HepG2 (cell line): ENCODE results near the gene SVOP. TPM values are rescaled to one million over a fixed set of nuclear protein-coding genes. Genes with fewer than 3 reads are reported as not detected.
A peak's percentile ranks its signal among the peaks of the same experiment; 100 is the strongest.

Source experiments
- AGO1 ChIP-seq: fragments of 200-400 bp; formaldehyde crosslinking; IDR thresholded peaks from 2 replicates; pipeline ENCODE4 v1.6.1; 2017; ENCODE audit warnings: mild to moderate bottlenecking, low read depth, low read length, moderate library complexity; ENCODE audit not compliant: poor library complexity, severe bottlenecking
- ATF1 ChIP-seq: IDR thresholded peaks from 2 replicates; pipeline ENCODE4 v1.6.1; 2016; ENCODE audit warnings: mild to moderate bottlenecking, control low read depth
- ELF1 ChIP-seq: sonication (generic); formaldehyde crosslinking; IDR thresholded peaks from 2 replicates; pipeline ENCODE4 v1.4.0; 2020; ENCODE audit warnings: missing genetic modification reagents
- ETV6 ChIP-seq: sonication (generic); formaldehyde crosslinking; conservative IDR thresholded peaks from 2 replicates; pipeline ENCODE4 v1.4.0; 2020; ENCODE audit warnings: missing genetic modification reagents
- GLI4 ChIP-seq: sonication (generic); formaldehyde crosslinking; IDR thresholded peaks from 2 replicates; pipeline ENCODE4 v1.5.1; 2020; ENCODE audit warnings: missing genetic modification reagents, mild to moderate bottlenecking, moderate library complexity, borderline replicate concordance
- JDP2 ChIP-seq: sonication (generic); formaldehyde crosslinking; IDR thresholded peaks from 2 replicates; pipeline ENCODE4 v1.8.1; 2022; ENCODE audit warnings: missing genetic modification reagents, borderline replicate concordance
- KMT2A ChIP-seq: sonication (generic); formaldehyde crosslinking; IDR thresholded peaks from 2 replicates; pipeline ENCODE4 v1.4.0; 2020; ENCODE audit warnings: missing genetic modification reagents
- MXI1 ChIP-seq: IDR thresholded peaks from 3 replicates; pipeline ENCODE4 v1.6.1; 2012; ENCODE audit warnings: low read depth, low read length, inconsistent platforms, borderline replicate concordance
- RBM39 ChIP-seq: fragments of 200-400 bp; formaldehyde crosslinking; IDR thresholded peaks from one replicate; pipeline ENCODE4 v1.6.1; 2018; ENCODE audit warnings: antibody characterized with exemption, mild to moderate bottlenecking, low read depth, low read length; ENCODE audit not compliant: poor library complexity, severe bottlenecking
- RFX1 ChIP-seq: fragments of 450-650 bp; IDR thresholded peaks from 2 replicates; pipeline ENCODE4 v1.6.1; 2017
- TOE1 ChIP-seq: sonication (generic); formaldehyde crosslinking; IDR thresholded peaks from 2 replicates; pipeline ENCODE4 v1.4.0; 2020; ENCODE audit warnings: mild to moderate bottlenecking, missing genetic modification reagents
- ZBTB7B ChIP-seq: sonication (generic); formaldehyde crosslinking; IDR thresholded peaks from 2 replicates; pipeline ENCODE4 v1.4.0; 2020; ENCODE audit warnings: missing genetic modification reagents
- ZKSCAN1 ChIP-seq: fragments of 150-350 bp; IDR thresholded peaks from 2 replicates; pipeline ENCODE4 v1.6.1; 2014; ENCODE audit warnings: low read length
- ZNF17 ChIP-seq: sonication (generic); formaldehyde crosslinking; IDR thresholded peaks from 2 replicates; pipeline ENCODE4 v1.5.0; 2020; ENCODE audit warnings: mild to moderate bottlenecking, missing genetic modification reagents
- ZNF550 ChIP-seq: sonication (generic); formaldehyde crosslinking; IDR thresholded peaks from 2 replicates; pipeline ENCODE4 v1.4.0; 2020; ENCODE audit warnings: mild to moderate bottlenecking, missing genetic modification reagents, borderline replicate concordance
- ZNF556 ChIP-seq: sonication (generic); formaldehyde crosslinking; IDR thresholded peaks from 2 replicates; pipeline ENCODE4 v1.4.0; 2020; ENCODE audit warnings: mild to moderate bottlenecking, missing genetic modification reagents, borderline replicate concordance
- ZNF790 ChIP-seq: sonication (generic); formaldehyde crosslinking; IDR thresholded peaks from 2 replicates; pipeline ENCODE4 v1.8.0; 2022; ENCODE audit warnings: missing genetic modification reagents, mild to moderate bottlenecking, borderline replicate concordance
- polyA plus RNA-seq, 8 experiments: library from polyadenylated mRNA; depleted of rRNA in 3 of 8; stranded (reverse) in 7 of 8; unstranded in 1 of 8; fragments of >200 nt; fragmentation: Illumina TruSeq in 4 of 8; extraction: Trizol in 4 of 8; gene quantifications; 2 replicates each; pipeline versions ENCODE4 v1.2.1 to v1.2.3, GENCODE V29; 2011 to 2016; ENCODE audit warnings: low read depth in 4 of 8, missing spikeins in 1 of 8, mixed read lengths in 1 of 8; ENCODE audit not compliant: insufficient read depth in 1 of 8
- total RNA-seq, 5 experiments: library from RNA; depleted of rRNA; stranded (reverse); fragments of >200 nt; fragmentation: Illumina TruSeq; extraction: Trizol; gene quantifications; 2 replicates each; pipeline ENCODE4 v1.2.3, GENCODE V29; 2016; ENCODE audit warnings: low read depth in 1 of 5
- TF ChIP-seq, protein P1 (sequence below): sonication (generic); formaldehyde crosslinking; IDR thresholded peaks from 2 replicates; pipeline ENCODE4 v1.4.0; 2020; ENCODE audit warnings: mild to moderate bottlenecking, low read depth, missing genetic modification reagents
- TF ChIP-seq, protein P2 (sequence below): sonication (generic); formaldehyde crosslinking; IDR thresholded peaks from 2 replicates; pipeline ENCODE4 v1.4.0; 2020; ENCODE audit warnings: low read depth, mild to moderate bottlenecking, missing genetic modification reagents
- TF ChIP-seq, protein P3 (sequence below): sonication (generic); formaldehyde crosslinking; IDR thresholded peaks from 2 replicates; pipeline ENCODE4 v1.5.1; 2020; ENCODE audit warnings: missing genetic modification reagents, mild to moderate bottlenecking, borderline replicate concordance
- TF ChIP-seq, protein P4 (sequence below): sonication (generic); formaldehyde crosslinking; IDR thresholded peaks from 2 replicates; pipeline ENCODE4 v1.8.0; 2022; ENCODE audit warnings: mild to moderate bottlenecking, missing genetic modification reagents
- TF ChIP-seq, protein P5 (sequence below): sonication (generic); formaldehyde crosslinking; IDR thresholded peaks from 2 replicates; pipeline ENCODE4 v1.4.0; 2020; ENCODE audit warnings: missing genetic modification reagents; ENCODE audit errors: not compliant biosample characterization
- TF ChIP-seq, protein P6 (sequence below): sonication (generic); formaldehyde crosslinking; IDR thresholded peaks from 2 replicates; pipeline ENCODE4 v1.5.0; 2020; ENCODE audit warnings: mild to moderate bottlenecking, low read depth, missing genetic modification reagents, borderline replicate concordance

The SVOP gene
- total and polyA plus RNA-seq, 2 of the 13 experiments (the other 11 are each of a cell fraction or from before 2014, with no cell fraction given) = not detected

DNA sequence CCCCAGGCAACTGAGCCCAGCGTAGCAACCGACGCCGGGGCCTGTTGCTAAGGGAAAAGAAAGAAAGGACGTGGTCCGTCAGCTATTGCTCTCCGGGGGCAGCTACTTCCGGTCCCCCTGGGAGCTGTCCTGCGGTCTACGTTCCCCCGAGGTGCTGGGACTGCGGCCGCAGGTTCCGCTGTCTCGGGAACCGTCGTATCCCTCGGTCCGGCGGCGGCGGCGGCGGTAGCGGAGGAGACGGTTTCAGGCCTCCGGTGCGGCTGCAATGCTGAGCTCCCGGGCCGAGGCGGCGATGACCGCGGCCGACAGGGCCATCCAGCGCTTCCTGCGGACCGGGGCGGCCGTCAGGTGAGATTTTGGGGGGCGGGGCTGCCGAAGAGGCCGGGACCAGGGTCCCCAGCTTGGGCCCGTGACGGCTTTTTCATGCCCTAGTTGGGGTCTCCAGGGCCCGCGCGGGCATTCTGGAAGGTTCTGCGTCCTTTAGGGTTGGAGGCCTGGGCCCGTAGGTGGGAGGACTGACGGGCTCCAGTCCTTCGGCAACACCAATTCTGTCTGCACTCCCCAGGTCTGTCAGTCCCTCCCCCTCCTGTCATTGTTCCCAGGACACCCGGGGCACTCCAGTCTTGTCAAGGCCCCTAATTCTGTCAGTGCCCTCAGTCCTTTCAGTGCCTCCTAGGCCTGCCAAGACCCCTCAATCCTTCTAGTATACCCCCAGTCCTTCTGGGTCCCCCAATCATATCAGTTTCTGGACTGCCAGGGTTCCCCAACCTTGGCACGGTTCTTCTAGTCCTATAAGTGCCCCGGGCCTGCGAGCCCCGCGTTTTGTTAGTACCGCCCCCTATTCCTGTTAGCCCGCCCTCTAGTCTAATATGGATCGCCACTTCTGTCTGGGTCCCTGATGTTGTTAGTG lies 31.8 kb upstream of the SVOP start, which contains the start of gene USP30 (continued):
- TF ChIP-seq, protein P1, sequence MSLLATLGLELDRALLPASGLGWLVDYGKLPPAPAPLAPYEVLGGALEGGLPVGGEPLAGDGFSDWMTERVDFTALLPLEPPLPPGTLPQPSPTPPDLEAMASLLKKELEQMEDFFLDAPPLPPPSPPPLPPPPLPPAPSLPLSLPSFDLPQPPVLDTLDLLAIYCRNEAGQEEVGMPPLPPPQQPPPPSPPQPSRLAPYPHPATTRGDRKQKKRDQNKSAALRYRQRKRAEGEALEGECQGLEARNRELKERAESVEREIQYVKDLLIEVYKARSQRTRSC (CRISPR knock-in tag) = no peak
- no peak for TF ChIP-seq GLI4 (CRISPR knock-in tag)
- no peak for TF ChIP-seq JDP2 (CRISPR knock-in tag)
- peak; percentile 93; the same call in 1 of the 2 replicates for TF ChIP-seq ZNF556 (CRISPR knock-in tag)
- peak; percentile 55 for TF ChIP-seq AGO1
- TF ChIP-seq MXI1 = peak; percentile 88; the same call in 2 of the 3 replicates
- TF ChIP-seq TOE1 (CRISPR knock-in tag) = no peak
- TF ChIP-seq, protein P2, sequence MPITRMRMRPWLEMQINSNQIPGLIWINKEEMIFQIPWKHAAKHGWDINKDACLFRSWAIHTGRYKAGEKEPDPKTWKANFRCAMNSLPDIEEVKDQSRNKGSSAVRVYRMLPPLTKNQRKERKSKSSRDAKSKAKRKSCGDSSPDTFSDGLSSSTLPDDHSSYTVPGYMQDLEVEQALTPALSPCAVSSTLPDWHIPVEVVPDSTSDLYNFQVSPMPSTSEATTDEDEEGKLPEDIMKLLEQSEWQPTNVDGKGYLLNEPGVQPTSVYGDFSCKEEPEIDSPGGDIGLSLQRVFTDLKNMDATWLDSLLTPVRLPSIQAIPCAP (CRISPR knock-in tag) = no peak
- peak; percentile 80 for TF ChIP-seq ELF1 (CRISPR knock-in tag)
- TF ChIP-seq ZNF17 = no peak
- TF ChIP-seq ATF1 (CRISPR knock-in tag) = 0 out of 2 replicates have a peak, but pooled peaks have one; percentile 23
- no peak for TF ChIP-seq ZNF550 (CRISPR knock-in tag)
- TF ChIP-seq, protein P3, sequence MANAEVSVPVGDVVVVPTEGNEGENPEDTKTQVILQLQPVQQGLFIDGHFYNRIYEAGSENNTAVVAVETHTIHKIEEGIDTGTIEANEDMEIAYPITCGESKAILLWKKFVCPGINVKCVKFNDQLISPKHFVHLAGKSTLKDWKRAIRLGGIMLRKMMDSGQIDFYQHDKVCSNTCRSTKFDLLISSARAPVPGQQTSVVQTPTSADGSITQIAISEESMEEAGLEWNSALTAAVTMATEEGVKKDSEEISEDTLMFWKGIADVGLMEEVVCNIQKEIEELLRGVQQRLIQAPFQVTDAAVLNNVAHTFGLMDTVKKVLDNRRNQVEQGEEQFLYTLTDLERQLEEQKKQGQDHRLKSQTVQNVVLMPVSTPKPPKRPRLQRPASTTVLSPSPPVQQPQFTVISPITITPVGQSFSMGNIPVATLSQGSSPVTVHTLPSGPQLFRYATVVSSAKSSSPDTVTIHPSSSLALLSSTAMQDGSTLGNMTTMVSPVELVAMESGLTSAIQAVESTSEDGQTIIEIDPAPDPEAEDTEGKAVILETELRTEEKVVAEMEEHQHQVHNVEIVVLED (CRISPR knock-in tag) = peak; percentile 72
- peak; percentile 98 for TF ChIP-seq KMT2A (CRISPR knock-in tag)
- TF ChIP-seq, protein P4, sequence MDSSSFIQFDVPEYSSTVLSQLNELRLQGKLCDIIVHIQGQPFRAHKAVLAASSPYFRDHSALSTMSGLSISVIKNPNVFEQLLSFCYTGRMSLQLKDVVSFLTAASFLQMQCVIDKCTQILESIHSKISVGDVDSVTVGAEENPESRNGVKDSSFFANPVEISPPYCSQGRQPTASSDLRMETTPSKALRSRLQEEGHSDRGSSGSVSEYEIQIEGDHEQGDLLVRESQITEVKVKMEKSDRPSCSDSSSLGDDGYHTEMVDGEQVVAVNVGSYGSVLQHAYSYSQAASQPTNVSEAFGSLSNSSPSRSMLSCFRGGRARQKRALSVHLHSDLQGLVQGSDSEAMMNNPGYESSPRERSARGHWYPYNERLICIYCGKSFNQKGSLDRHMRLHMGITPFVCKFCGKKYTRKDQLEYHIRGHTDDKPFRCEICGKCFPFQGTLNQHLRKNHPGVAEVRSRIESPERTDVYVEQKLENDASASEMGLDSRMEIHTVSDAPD (CRISPR knock-in tag) = no peak
- no peak for TF ChIP-seq ZKSCAN1
- TF ChIP-seq ZBTB7B (CRISPR knock-in tag) = peak; percentile 88
- TF ChIP-seq, protein P5, sequence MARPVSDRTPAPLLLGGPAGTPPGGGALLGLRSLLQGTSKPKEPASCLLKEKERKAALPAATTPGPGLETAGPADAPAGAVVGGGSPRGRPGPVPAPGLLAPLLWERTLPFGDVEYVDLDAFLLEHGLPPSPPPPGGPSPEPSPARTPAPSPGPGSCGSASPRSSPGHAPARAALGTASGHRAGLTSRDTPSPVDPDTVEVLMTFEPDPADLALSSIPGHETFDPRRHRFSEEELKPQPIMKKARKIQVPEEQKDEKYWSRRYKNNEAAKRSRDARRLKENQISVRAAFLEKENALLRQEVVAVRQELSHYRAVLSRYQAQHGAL (CRISPR knock-in tag) = no peak
- TF ChIP-seq, protein P6, sequence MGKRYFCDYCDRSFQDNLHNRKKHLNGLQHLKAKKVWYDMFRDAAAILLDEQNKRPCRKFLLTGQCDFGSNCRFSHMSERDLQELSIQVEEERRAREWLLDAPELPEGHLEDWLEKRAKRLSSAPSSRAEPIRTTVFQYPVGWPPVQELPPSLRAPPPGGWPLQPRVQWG (CRISPR knock-in tag) = no peak
- TF ChIP-seq RBM39 = peak; percentile 96
- no peak for TF ChIP-seq ETV6
- TF ChIP-seq ZNF790 = no peak; the same call in 1 of the 2 replicates
- TF ChIP-seq RFX1 = peak; percentile 91
